GM23338 (cell line): ENCODE data around the gene MAMDC2. TPM values are rescaled to one million over a fixed set of nuclear protein-coding genes. Genes with fewer than 3 reads are reported as not detected.

Experiments
- ATAC-seq: fragments of 200-7000 bp; cut with Tn5 transposase; 3 replicates; pipeline ENCODE4 v1.9.1; 2020
- DNase-seq: peaks from one replicate; pipeline ENCODE4 v3.0.0-alpha.2; 2015; ENCODE audit warnings: low spot score
- H2AFZ ChIP-seq: fragments of 200-600 bp; sonication (generic); 2 replicates; pipeline ENCODE4 v1.8.0; 2016; ENCODE audit warnings: antibody characterized with exemption, mild to moderate bottlenecking, moderate library complexity
- H3F3A ChIP-seq: fragments of 200-600 bp; sonication (generic); replicated peaks from 2 replicates; pipeline ENCODE4 v1.8.0; 2017; ENCODE audit warnings: antibody characterized with exemption, mixed run types, low read depth
- H3K27ac ChIP-seq: fragments of 200-600 bp; sonication (generic); 2 replicates; pipeline ENCODE4 v1.6.1; 2016; ENCODE audit warnings: low read depth
- H3K27me3 ChIP-seq: fragments of 200-600 bp; sonication (generic); 2 replicates; pipeline ENCODE4 v1.8.0; 2016; ENCODE audit warnings: mild to moderate bottlenecking, mixed run types, moderate library complexity; ENCODE audit not compliant: insufficient read depth
- H3K36me3 ChIP-seq: fragments of 200-600 bp; sonication (generic); 2 replicates; pipeline ENCODE4 v1.8.0; 2016; ENCODE audit warnings: mild to moderate bottlenecking; ENCODE audit not compliant: insufficient read depth
- H3K4me1 ChIP-seq: fragments of 200-600 bp; sonication (generic); 2 replicates; pipeline ENCODE4 v1.8.0; 2016; ENCODE audit warnings: mild to moderate bottlenecking, moderate library complexity; ENCODE audit not compliant: insufficient read depth
- H3K4me2 ChIP-seq: fragments of 200-600 bp; sonication (generic); 2 replicates; pipeline ENCODE4 v1.7.1; 2017; ENCODE audit warnings: mixed run types
- H3K4me3 ChIP-seq: fragments of 200-600 bp; sonication (generic); 2 replicates; pipeline ENCODE4 v1.6.1; 2016; ENCODE audit warnings: mixed run types
- H3K79me2 ChIP-seq: fragments of 200-600 bp; sonication (generic); replicated peaks from 2 replicates; pipeline ENCODE4 v1.8.0; 2017; ENCODE audit warnings: mild to moderate bottlenecking; ENCODE audit not compliant: insufficient read depth
- H3K9me2 ChIP-seq: fragments of 200-600 bp; sonication (generic); 2 replicates; pipeline ENCODE4 v1.8.0; 2017; ENCODE audit not compliant: insufficient read depth
- H4K20me1 ChIP-seq: fragments of 200-600 bp; sonication (generic); replicated peaks from 2 replicates; pipeline ENCODE4 v1.8.0; 2017; ENCODE audit warnings: mild to moderate bottlenecking; ENCODE audit not compliant: insufficient read depth
- H3K27ac Mint-ChIP-seq: 2 replicates; pipeline ENCODE4 v1.8.0; 2020; ENCODE audit warnings: inconsistent platforms, mild to moderate bottlenecking, moderate library complexity, mixed read lengths
- H3K27me3 Mint-ChIP-seq: 3 replicates; pipeline ENCODE4 v1.8.0; 2022; ENCODE audit warnings: low read depth, mild to moderate bottlenecking, moderate library complexity, mixed read lengths, inconsistent platforms; ENCODE audit not compliant: insufficient read depth, poor library complexity
- H3K36me3 Mint-ChIP-seq: 3 replicates; pipeline ENCODE4 v1.8.0; 2021; ENCODE audit warnings: low read depth, mild to moderate bottlenecking, inconsistent platforms, moderate library complexity, mixed read lengths
- H3K4me1 Mint-ChIP-seq: 3 replicates; pipeline ENCODE4 v1.8.0; 2020; ENCODE audit warnings: mild to moderate bottlenecking, inconsistent platforms, mixed read lengths
- H3K4me3 Mint-ChIP-seq: 3 replicates; pipeline ENCODE4 v1.8.0; 2021; ENCODE audit warnings: moderate library complexity, mild to moderate bottlenecking, inconsistent platforms, mixed read lengths
- H3K9me3 Mint-ChIP-seq: 3 replicates; pipeline ENCODE4 v1.8.0; 2020; ENCODE audit warnings: moderate library complexity, mild to moderate bottlenecking, inconsistent platforms, mixed read lengths
- POLR2AphosphoS5 ChIP-seq: IDR thresholded peaks from 2 replicates; pipeline ENCODE4 v1.6.1; 2016; ENCODE audit warnings: antibody characterized with exemption, low read depth
- REST ChIP-seq: IDR thresholded peaks from one replicate; pipeline ENCODE4 v1.6.1; 2018; ENCODE audit warnings: antibody characterized with exemption; ENCODE audit not compliant: unreplicated experiment
- ZNF331 ChIP-seq: fragments of 250-450 bp; sonication (Bioruptor Pico); IDR thresholded peaks from 2 replicates; pipeline ENCODE4 v1.5.0; 2020; ENCODE audit warnings: low read depth, mild to moderate bottlenecking, moderate library complexity
- ZNF462 ChIP-seq: fragments of 250-450 bp; sonication (Bioruptor Pico); IDR thresholded peaks from 2 replicates; pipeline ENCODE4 v1.5.0; 2020; ENCODE audit warnings: mild to moderate bottlenecking, moderate library complexity
- polyA plus RNA-seq: library from polyadenylated mRNA; unstranded; fragments of >200 nt; fragmentation: Nextera tagmentation; extraction: Ambion mirVana; gene quantifications from 2 replicates; pipeline ENCODE4 v1.2.1, GENCODE V29; 2016
- total RNA-seq: library from RNA; depleted of rRNA; stranded (reverse); fragments of >200 nt; shearing (Covaris generic); gene quantifications from 2 replicates; pipeline ENCODE4 v1.2.3, GENCODE V29; 2014
- TF ChIP-seq, protein P1 (sequence below), 2 experiments: fragments of 200-600 bp in 1 of 2; sonication (generic) in 1 of 2; conservative IDR thresholded peaks; 2 replicates each; pipeline versions ENCODE4 v1.5.1 to v1.6.1; 2016 to 2017; ENCODE audit warnings: antibody characterized with exemption in 2 of 2, low read depth in 2 of 2, mild to moderate bottlenecking in 2 of 2, moderate library complexity in 1 of 2

The MAMDC2 gene
- total and polyA plus RNA-seq, 2 experiments from 2014 or later, result 7.7 to 19.6 TPM

DNA sequence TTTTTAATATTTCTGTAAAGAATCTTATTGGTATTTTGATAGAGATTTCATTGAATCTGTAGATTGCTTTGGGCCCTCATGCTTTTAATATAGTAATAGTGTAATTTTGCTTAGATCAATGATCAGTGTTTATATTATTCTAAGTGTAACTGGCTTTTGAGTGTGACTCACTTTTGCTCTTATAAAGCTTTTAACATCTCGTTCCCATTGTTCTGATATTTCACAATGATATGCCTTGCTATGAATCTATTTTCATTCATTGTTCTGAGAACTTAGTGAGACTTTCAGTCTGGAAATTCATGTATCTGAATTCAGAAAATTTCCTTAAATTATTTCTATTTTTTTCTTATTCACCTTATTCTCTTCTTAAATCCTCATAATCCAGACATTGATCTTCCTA is 13.5 kb upstream of the MAMDC2 start (continued):
- no peak for TF ChIP-seq REST
- TF ChIP-seq, protein P1, sequence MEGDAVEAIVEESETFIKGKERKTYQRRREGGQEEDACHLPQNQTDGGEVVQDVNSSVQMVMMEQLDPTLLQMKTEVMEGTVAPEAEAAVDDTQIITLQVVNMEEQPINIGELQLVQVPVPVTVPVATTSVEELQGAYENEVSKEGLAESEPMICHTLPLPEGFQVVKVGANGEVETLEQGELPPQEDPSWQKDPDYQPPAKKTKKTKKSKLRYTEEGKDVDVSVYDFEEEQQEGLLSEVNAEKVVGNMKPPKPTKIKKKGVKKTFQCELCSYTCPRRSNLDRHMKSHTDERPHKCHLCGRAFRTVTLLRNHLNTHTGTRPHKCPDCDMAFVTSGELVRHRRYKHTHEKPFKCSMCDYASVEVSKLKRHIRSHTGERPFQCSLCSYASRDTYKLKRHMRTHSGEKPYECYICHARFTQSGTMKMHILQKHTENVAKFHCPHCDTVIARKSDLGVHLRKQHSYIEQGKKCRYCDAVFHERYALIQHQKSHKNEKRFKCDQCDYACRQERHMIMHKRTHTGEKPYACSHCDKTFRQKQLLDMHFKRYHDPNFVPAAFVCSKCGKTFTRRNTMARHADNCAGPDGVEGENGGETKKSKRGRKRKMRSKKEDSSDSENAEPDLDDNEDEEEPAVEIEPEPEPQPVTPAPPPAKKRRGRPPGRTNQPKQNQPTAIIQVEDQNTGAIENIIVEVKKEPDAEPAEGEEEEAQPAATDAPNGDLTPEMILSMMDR (conservative IDR thresholded peaks at IDR 0.05; ENCODE audit: low read depth in 2 of 2), result no peak

DNA sequence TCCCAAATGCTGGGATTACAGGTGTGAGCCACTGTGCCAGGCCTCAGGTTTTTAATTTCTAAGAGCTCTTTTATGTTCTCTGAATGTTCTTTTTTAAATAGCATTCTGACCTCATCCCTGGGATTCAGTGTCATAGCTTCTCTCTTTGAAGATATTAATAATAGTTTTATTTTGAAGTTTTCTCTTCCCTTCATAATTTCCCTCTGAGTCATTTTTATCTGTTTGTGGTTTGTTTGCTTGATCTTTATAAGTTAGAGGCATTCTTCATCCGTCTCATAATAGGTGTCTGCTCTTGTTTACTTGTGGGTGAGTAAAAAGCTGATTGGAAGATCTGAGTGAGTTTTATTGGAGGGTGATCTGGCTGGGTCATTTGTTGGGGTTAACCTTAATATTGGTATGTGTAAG is 12.5 kb upstream of the MAMDC2 start:
- Histone ChIP-seq H3K4me3 (no peak overlapping the region), H3K27me3 (no peaks in the 10 kb centered on the region), H3K36me3 (no peaks in the 10 kb centered on the region), H3K9me2 (no peaks in the 10 kb centered on the region), H3F3A (no peaks in the 10 kb centered on the region), H2AFZ (no peak overlapping the region), H3K27ac (no peak overlapping the region), H4K20me1 (no peaks in the 10 kb centered on the region), H3K79me2 (no peaks in the 10 kb centered on the region), H3K4me2 (no peak overlapping the region), H3K4me1 (no peaks in the 10 kb centered on the region)
- ATAC-seq (no peak), DNase-seq (no peak)
- H3K36me3 Mint-ChIP-seq, result peaks cover 3% of the 10 kb centered on the region; the same call in 2 of the 3 replicates
- H3K27ac Mint-ChIP-seq, result no peak overlapping the region
- peaks cover 4% of the 10 kb centered on the region for H3K9me3 Mint-ChIP-seq
- no peak overlapping the region for H3K4me3 Mint-ChIP-seq
- H3K4me1 Mint-ChIP-seq, result no peaks in the 10 kb centered on the region; the same call in 2 of the 3 replicates
- no peaks in the 10 kb centered on the region for H3K27me3 Mint-ChIP-seq
- no peak for TF ChIP-seq ZNF331 (CRISPR knock-in tag)
- TF ChIP-seq, protein P1 (conservative IDR thresholded peaks at IDR 0.05; ENCODE audit: low read depth in 2 of 2), result no peak

DNA sequence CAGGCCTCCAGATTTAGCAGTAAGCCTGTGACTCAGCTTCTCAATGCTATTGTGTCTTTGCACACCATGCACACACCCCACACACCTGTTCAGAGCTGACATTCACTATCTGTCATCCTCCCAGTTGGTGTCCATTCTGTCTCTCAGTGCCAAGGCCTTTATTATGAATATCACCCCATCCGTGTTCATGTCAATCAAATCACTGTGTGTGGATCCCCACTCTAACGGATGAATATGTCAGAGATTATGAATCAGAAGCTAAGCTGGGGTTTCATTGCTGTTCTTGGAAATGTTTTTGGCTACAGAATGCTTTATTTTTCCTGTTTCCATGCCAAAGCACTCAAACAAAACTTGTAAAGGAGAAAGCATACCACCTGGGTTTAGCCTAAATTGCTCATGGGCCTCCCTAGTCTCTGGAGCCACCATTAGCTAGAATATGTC is 9.4 kb upstream of the MAMDC2 start:
- H3K36me3 ChIP-seq, result 0 out of 2 replicates have a peak, but pooled peaks cover 8% of the 10 kb centered on the region
- TF ChIP-seq ZNF462 (CRISPR knock-in tag) (no peak), POLR2AphosphoS5 (no peak)

More for the DNA sequence above, 9.4 kb upstream of the MAMDC2 start:
- no peaks in the 10 kb centered on the region for H3K4me1 ChIP-seq
- no peak overlapping the region for H3K4me3 ChIP-seq
- Mint-ChIP-seq H3K27me3 (peaks cover 6% of the 10 kb centered on the region), H3K36me3 (peaks cover 19% of the 10 kb centered on the region), H3K4me3 (no peak overlapping the region), H3K9me3 (peaks cover 19% of the 10 kb centered on the region), H3K4me1 (no peaks in the 10 kb centered on the region; the same call in 2 of the 3 replicates), H3K27ac (no peak overlapping the region)
- no peak overlapping the region for H3K27ac ChIP-seq
- DNase-seq, result no peak
- ATAC-seq, result no peak
- H3K79me2 ChIP-seq, result no peaks in the 10 kb centered on the region
- H3F3A ChIP-seq, result no peaks in the 10 kb centered on the region
- no peaks in the 10 kb centered on the region for H3K27me3 ChIP-seq
- no peaks in the 10 kb centered on the region for H4K20me1 ChIP-seq
- H3K4me2 ChIP-seq, result no peak overlapping the region
- no peaks in the 10 kb centered on the region for H3K9me2 ChIP-seq
- H2AFZ ChIP-seq, result no peak overlapping the region
